ENCODE data around the gene SDC3.

GRCh38 chr1:30952098-30952497 is 43.5 kb upstream of the SDC3 start:
- TF ChIP-seq POLR2A (IDR thresholded peaks at IDR 0.05; ENCODE audit: low read length) (no peak), GATA1 (IDR thresholded peaks at IDR 0.05; ENCODE audit: low read depth, low read length) (no peak)

Measured in erythroblast (primary cell).